ENCODE data around the gene BASP1.
"Not testable (repeated sequence)": the region's sequence is repeated elsewhere in the genome, so short reads cannot be mapped to it uniquely, and the experiment has no call there.

Gene BASP1

GRCh38 chr5:17257705-17258273 lies 40.4 kb downstream of the BASP1 start:
- ATAC-seq, result peak; percentile 72 to 79

- ATAC-seq, result no peak
These were observed 41.0 kb downstream of the BASP1 start for GRCh38 chr5:17258431-17258830.

GRCh38 chr5:17259012-17259411 lies 41.6 kb downstream of the BASP1 start:
- not testable (repeated sequence) for ATAC-seq

GRCh38 chr5:17259630-17260257 lies 42.3 kb downstream of the BASP1 start:
- no peak for ATAC-seq

GRCh38 chr5:17260549-17260948 lies 43.1 kb downstream of the BASP1 start:
- ATAC-seq, result no peak

- no peak for ATAC-seq
These were observed 43.6 kb downstream of the BASP1 start for GRCh38 chr5:17261075-17261474.

GRCh38 chr5:17265041-17265440 lies 47.6 kb downstream of the BASP1 start:
- ATAC-seq, result no peak

- no peak for ATAC-seq
These were observed 49.7 kb downstream of the BASP1 start for GRCh38 chr5:17267106-17267505.

GRCh38 chr5:17269201-17269600 lies 51.8 kb downstream of the BASP1 start:
- peak in 1 of 2 donors; percentile 33 for ATAC-seq

GRCh38 chr5:17272111-17272510 lies 54.7 kb downstream of the BASP1 start:
- ATAC-seq, result no peak

GRCh38 chr5:17275289-17276158 lies 58.1 kb downstream of the BASP1 start:
- ATAC-seq, result no peak

GRCh38 chr5:17276445-17276844 lies 59.0 kb downstream of the BASP1 start:
- ATAC-seq, result no peak

- no peak for ATAC-seq
These were observed 60.5 kb downstream of the BASP1 start for GRCh38 chr5:17277907-17278306.

GRCh38 chr5:17278931-17279330 lies 61.5 kb downstream of the BASP1 start:
- ATAC-seq, result no peak

- no peak for ATAC-seq
These were observed 62.1 kb downstream of the BASP1 start for GRCh38 chr5:17279487-17279886.

- peak; percentile 72 to 73 for ATAC-seq
These were observed 65.1 kb downstream of the BASP1 start for GRCh38 chr5:17282283-17283120.

GRCh38 chr5:17283121-17283415 lies 65.6 kb downstream of the BASP1 start:
- ATAC-seq, result no peak

GRCh38 chr5:17287501-17288155 lies 70.2 kb downstream of the BASP1 start:
- no peak for ATAC-seq

- no peak for ATAC-seq
These were observed 71.1 kb downstream of the BASP1 start for GRCh38 chr5:17288570-17288969.

- no peak for ATAC-seq
These were observed 72.5 kb downstream of the BASP1 start for GRCh38 chr5:17289681-17290539.

- no peak for ATAC-seq
These were observed 73.1 kb downstream of the BASP1 start for GRCh38 chr5:17290540-17290974.
